Vagina (tissue), 2 donors: ENCODE data around the gene STIL. TPM values are rescaled to one million over a fixed set of nuclear protein-coding genes. Genes with fewer than 3 reads are reported as not detected.

Source experiments
- DNase-seq, 2 donors: peaks; one replicate each; pipeline ENCODE4 v3.0.0-alpha.2; 2017; ENCODE audit errors: extremely low spot score in 2 of 2
- H3K27ac ChIP-seq: fragments of 200-600 bp; sonication (generic); one replicate; pipeline ENCODE4 v1.5.1; 2019
- H3K27me3 ChIP-seq: fragments of 200-600 bp; sonication (generic); one replicate; pipeline ENCODE4 v1.5.1; 2019
- H3K36me3 ChIP-seq, 2 donors: fragments of 200-600 bp; sonication (generic); one replicate each; pipeline ENCODE4 v1.5.1; 2017 to 2019
- H3K4me1 ChIP-seq: fragments of 200-600 bp; sonication (generic); one replicate; pipeline ENCODE4 v1.5.1; 2019
- H3K4me3 ChIP-seq, 2 donors: fragments of 200-600 bp; sonication (generic); 1 replicate in 1 of 2; 2 replicates in 1 of 2; pipeline ENCODE4 v1.5.1; 2016 to 2019
- H3K9me3 ChIP-seq: fragments of 200-600 bp; sonication (generic); one replicate; pipeline ENCODE4 v1.5.1; 2019
- CTCF ChIP-seq, 3 experiments: fragments of 450-650 bp in 2 of 3; fragments of 200-600 bp in 1 of 3; sonication (generic) in 1 of 3; IDR thresholded peaks; one replicate each; pipeline ENCODE4 v1.5.1; 2017 to 2019; ENCODE audit warnings: antibody characterized with exemption in 3 of 3, mild to moderate bottlenecking in 2 of 3, moderate library complexity in 2 of 3
- POLR2A ChIP-seq, 2 donors: fragments of 450-650 bp; IDR thresholded peaks; one replicate each; pipeline ENCODE4 v1.6.1; 2017; ENCODE audit warnings: antibody characterized with exemption in 2 of 2, mild to moderate bottlenecking in 2 of 2, moderate library complexity in 2 of 2
- POLR2AphosphoS5 ChIP-seq, 2 donors: sonication (generic); formaldehyde crosslinking; IDR thresholded peaks; one replicate each; pipeline ENCODE4 v1.9.0; 2017; ENCODE audit warnings: antibody characterized with exemption in 2 of 2, mild to moderate bottlenecking in 2 of 2, low read depth in 1 of 2; ENCODE audit not compliant: insufficient read depth in 1 of 2
- intact Hi-C: fragments of 100-400 bp; cut with DNase I; formaldehyde crosslinking; loops from one replicate; pipeline ENCODE4 v1.15.1; 2023
- total RNA-seq: library from RNA; depleted of rRNA; stranded (reverse); fragments of >200 nt; gene quantifications from one replicate; pipeline ENCODE4 v1.2.3, GENCODE V29; 2016

STIL gene
- total RNA-seq, 1 donor from 2014 or later = 3.9 TPM

- H3K36me3 ChIP-seq = no peaks in the 10 kb centered on the region
- no peaks in the 10 kb centered on the region for H3K9me3 ChIP-seq
- TF ChIP-seq POLR2AphosphoS5 (IDR thresholded peaks at IDR 0.05; ENCODE audit: insufficient read depth in 1 of 2, low read depth in 1 of 2) (no peak), CTCF (IDR thresholded peaks at IDR 0.05) (no peak), POLR2A (IDR thresholded peaks at IDR 0.05) (no peak)
- intact Hi-C loops = no loop called here
- no peak overlapping the region for H3K4me3 ChIP-seq
- no peak for DNase-seq
- H3K27me3 ChIP-seq = peaks cover 4% of the 10 kb centered on the region
- no peaks in the 10 kb centered on the region for H3K4me1 ChIP-seq
- H3K27ac ChIP-seq = no peak overlapping the region
Measured at GRCh38 chr1:47201179-47201578, 112.8 kb downstream of the STIL start.

Other genes starting within 250 kb of the STIL start
- 1.2 TPM for gene CYP4Z1, start 246.9 kb downstream of the STIL start, total RNA-seq
- not detected for gene CYP4A22, start 176.7 kb downstream of the STIL start, total RNA-seq
- gene PDZK1IP1, start 124.1 kb downstream of the STIL start, total RNA-seq = 55.2 TPM
- 7.1 TPM for gene TAL1, start 81.9 kb downstream of the STIL start, total RNA-seq
- 79.3 TPM for gene CMPK1, start 19.6 kb upstream of the STIL start, total RNA-seq
- not detected for gene FOXE3, start 102.1 kb upstream of the STIL start, total RNA-seq
- 0.98 TPM for gene FOXD2, start 123.9 kb upstream of the STIL start, total RNA-seq